ENCODE results near the gene PDP2. TPM values are rescaled to one million over a fixed set of nuclear protein-coding genes. Genes with fewer than 3 reads are reported as not detected.

Gene PDP2
- polyA plus RNA-seq, 1 donor (not counting 4 experiments of a cell fraction or from before 2014, with no cell fraction given), result 18.5 TPM

DNA sequence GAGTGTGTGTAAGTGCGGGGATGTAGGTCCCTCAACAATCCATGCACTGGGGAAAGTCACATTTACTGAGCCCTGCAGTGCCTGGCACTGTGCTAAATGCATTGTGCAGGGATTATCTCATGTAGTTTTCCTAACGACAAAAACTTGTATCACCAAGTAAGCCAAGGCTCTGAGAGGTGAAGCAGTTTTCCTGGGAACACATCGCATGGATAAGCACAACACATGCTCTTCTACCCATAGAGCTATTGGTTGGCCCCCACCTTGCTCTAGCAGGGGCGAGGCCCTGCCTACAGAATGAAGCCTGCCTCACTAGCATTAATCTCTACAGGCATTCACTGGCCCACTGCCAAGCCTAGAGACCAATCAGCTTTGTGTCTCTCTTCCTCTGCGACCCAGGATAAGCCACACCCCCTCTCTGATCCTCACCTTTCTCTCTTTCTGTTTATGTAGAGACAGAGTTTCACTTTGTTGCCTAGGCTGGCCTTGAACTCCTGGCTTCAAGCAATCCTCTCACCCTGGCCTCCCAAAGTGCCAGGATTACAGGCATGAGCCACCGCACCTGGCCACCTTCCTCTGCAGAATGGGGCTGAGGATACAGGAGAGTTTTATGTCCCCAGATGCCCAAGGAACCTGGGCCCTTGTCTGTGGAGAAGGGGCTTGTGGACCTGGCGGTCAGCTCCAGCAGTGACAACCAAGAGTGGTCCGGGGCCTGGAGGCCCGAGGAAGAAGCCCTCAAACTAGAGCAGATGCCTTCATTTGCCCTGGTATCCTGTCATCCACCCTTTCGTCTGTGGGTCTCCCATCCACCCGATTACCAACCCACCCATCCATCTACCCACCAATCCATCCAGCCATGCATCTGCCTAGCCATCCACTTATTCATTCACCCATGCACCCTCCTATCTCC, 25.6 kb downstream of the PDP2 start:
- DNase-seq (ENCODE audit: low read depth, low spot score), result no peak
- Histone ChIP-seq H3K4me1 (ENCODE audit: control insufficient read depth, extremely low read depth, insufficient read depth, low read length) (peaks cover 10% of the 10 kb centered on the region), H3K36me3 (ENCODE audit: control insufficient read depth in 2 of 2, extremely low read depth in 1 of 2, insufficient read depth in 2 of 2, low read length in 2 of 2) (no peaks in the 10 kb centered on the region), H3K9ac (ENCODE audit: control insufficient read depth, extremely low read depth, insufficient read depth, low read length) (no peak overlapping the region), H3K27ac (ENCODE audit: control insufficient read depth, insufficient read depth, low read length) (no peak overlapping the region), H4K20me1 (ENCODE audit: control insufficient read depth, extremely low read depth, insufficient read depth, low read length) (no peaks in the 10 kb centered on the region), H3K4me3 (ENCODE audit: control insufficient read depth in 2 of 3, extremely low read depth in 1 of 3, insufficient read depth in 2 of 3, low read depth in 1 of 3, low read length in 3 of 3) (no peak overlapping the region), H2AFZ (ENCODE audit: control insufficient read depth, low read length) (no peak overlapping the region), H3K27me3 (ENCODE audit: control insufficient read depth, extremely low read depth, insufficient read depth, low read length) (peaks cover 3% of the 10 kb centered on the region), H3K79me2 (ENCODE audit: control insufficient read depth, insufficient read depth, low read length) (no peaks in the 10 kb centered on the region), H3K4me2 (ENCODE audit: control insufficient read depth, extremely low read depth, insufficient read depth, low read depth, low read length) (no peak overlapping the region), H3K9me1 (ENCODE audit: control insufficient read depth, extremely low read depth, insufficient read depth, low read length) (no peaks in the 10 kb centered on the region), H3K9me3 (ENCODE audit: control insufficient read depth, low read depth, low read length) (no peaks in the 10 kb centered on the region)
- FAIRE-seq, result no peak
- dilution Hi-C loops (cut with MboI; ENCODE audit: extremely low pct_ligation_motif_present, low sequenced_read_pairs), result no loop called here
- TF ChIP-seq EZH2 (IDR thresholded peaks at IDR 0.05; ENCODE audit: low read length), result no peak
- TF ChIP-seq, protein P1, sequence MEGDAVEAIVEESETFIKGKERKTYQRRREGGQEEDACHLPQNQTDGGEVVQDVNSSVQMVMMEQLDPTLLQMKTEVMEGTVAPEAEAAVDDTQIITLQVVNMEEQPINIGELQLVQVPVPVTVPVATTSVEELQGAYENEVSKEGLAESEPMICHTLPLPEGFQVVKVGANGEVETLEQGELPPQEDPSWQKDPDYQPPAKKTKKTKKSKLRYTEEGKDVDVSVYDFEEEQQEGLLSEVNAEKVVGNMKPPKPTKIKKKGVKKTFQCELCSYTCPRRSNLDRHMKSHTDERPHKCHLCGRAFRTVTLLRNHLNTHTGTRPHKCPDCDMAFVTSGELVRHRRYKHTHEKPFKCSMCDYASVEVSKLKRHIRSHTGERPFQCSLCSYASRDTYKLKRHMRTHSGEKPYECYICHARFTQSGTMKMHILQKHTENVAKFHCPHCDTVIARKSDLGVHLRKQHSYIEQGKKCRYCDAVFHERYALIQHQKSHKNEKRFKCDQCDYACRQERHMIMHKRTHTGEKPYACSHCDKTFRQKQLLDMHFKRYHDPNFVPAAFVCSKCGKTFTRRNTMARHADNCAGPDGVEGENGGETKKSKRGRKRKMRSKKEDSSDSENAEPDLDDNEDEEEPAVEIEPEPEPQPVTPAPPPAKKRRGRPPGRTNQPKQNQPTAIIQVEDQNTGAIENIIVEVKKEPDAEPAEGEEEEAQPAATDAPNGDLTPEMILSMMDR (optimal IDR thresholded peaks at IDR 0.05 in 1 of 3, IDR thresholded peaks at IDR 0.05 in 1 of 3, conservative IDR thresholded peaks at IDR 0.05 in 1 of 3; ENCODE audit: extremely low read depth in 1 of 3, insufficient read depth in 2 of 3, low read length in 3 of 3), result no peak

DNA sequence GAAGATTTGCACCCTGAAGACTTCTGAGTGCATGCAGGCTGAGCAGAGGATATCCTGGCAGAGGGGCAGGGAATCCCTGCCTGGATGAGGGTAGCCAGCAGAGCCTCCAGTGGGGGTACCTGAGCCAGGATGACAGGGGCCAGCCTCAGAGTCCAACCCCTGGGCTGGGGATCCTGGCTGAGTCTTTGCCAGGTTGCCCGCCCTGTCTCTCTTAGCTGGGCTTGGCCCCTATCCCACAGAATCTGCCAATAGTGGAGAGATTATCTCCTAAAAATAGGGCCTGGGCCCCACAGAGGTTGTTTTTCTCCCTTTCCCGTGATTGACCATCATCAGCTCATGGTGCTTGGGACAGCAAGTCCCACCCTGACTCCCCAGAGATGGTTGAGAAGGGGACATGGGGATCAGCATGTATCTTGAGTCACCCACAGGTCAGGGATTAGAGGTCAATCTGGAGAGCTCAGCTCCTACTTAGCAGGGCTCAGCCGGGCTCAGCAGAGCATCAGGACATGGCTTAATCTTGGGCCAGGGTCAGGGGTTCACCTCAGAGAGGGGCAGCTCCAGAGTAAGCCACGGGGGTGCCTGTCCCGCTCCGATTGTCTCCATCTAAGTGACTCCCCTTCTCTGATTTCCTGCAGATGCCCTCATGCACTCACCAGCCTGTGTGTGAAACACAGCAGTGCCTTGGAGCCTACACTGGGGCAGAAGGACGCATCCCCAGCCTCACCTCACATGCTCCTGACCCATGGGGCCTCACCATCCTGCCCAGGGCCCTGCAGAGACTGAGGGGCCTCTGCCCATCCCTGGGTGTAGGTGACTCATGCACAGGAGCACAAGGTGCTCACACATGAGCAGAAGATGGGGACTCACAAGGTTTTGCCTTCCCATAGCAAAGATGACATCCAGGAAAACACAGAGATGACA, 26.9 kb downstream of the PDP2 start:
- Histone ChIP-seq H3K36me3 (ENCODE audit: control insufficient read depth in 2 of 2, extremely low read depth in 1 of 2, insufficient read depth in 2 of 2, low read length in 2 of 2) (no peaks in the 10 kb centered on the region), H3K79me2 (ENCODE audit: control insufficient read depth, insufficient read depth, low read length) (no peaks in the 10 kb centered on the region), H3K9me1 (ENCODE audit: control insufficient read depth, extremely low read depth, insufficient read depth, low read length) (no peaks in the 10 kb centered on the region), H3K4me3 (ENCODE audit: control insufficient read depth in 2 of 3, extremely low read depth in 1 of 3, insufficient read depth in 2 of 3, low read depth in 1 of 3, low read length in 3 of 3) (no peak overlapping the region), H2AFZ (ENCODE audit: control insufficient read depth, low read length) (no peak overlapping the region), H3K27ac (ENCODE audit: control insufficient read depth, insufficient read depth, low read length) (no peak overlapping the region), H3K27me3 (ENCODE audit: control insufficient read depth, extremely low read depth, insufficient read depth, low read length) (peaks cover 3% of the 10 kb centered on the region), H3K9ac (ENCODE audit: control insufficient read depth, extremely low read depth, insufficient read depth, low read length) (no peak overlapping the region), H3K4me2 (ENCODE audit: control insufficient read depth, extremely low read depth, insufficient read depth, low read depth, low read length) (no peak overlapping the region), H3K9me3 (ENCODE audit: control insufficient read depth, low read depth, low read length) (no peaks in the 10 kb centered on the region), H4K20me1 (ENCODE audit: control insufficient read depth, extremely low read depth, insufficient read depth, low read length) (no peaks in the 10 kb centered on the region), H3K4me1 (ENCODE audit: control insufficient read depth, extremely low read depth, insufficient read depth, low read length) (peaks cover 19% of the 10 kb centered on the region)
- no peak for TF ChIP-seq EZH2 (IDR thresholded peaks at IDR 0.05; ENCODE audit: low read length)
- TF ChIP-seq, protein P1 (optimal IDR thresholded peaks at IDR 0.05 in 1 of 3, IDR thresholded peaks at IDR 0.05 in 1 of 3, conservative IDR thresholded peaks at IDR 0.05 in 1 of 3; ENCODE audit: extremely low read depth in 1 of 3, insufficient read depth in 2 of 3, low read length in 3 of 3), result no peak
- FAIRE-seq, result no peak
- DNase-seq (ENCODE audit: low read depth, low spot score), result no peak
- dilution Hi-C loops (cut with MboI; ENCODE audit: extremely low pct_ligation_motif_present, low sequenced_read_pairs), result no loop called here
